Fibroblast of skin of back (primary cell): ENCODE data around the gene RASGRP4.

Experiments
- DNase-seq: peaks from one replicate; pipeline ENCODE4 v3.0.0-alpha.2; 2013

RASGRP4 gene

GRCh38 chr19:38387550-38388348 is 38.3 kb downstream of the RASGRP4 start, which contains the start of gene GGN:
Gene GGN, minus strand, starts transcription at chr19:38388034. Its CDS starts 773 bp downstream, at chr19:38387261.
- peak; percentile 91 for DNase-seq

GRCh38 chr19:38386971-38387549 is 39.0 kb downstream of the RASGRP4 start:
- no peak for DNase-seq

- no peak for DNase-seq
Observed at GRCh38 chr19:38386300-38386970, 39.6 kb downstream of the RASGRP4 start.

GRCh38 chr19:38385804-38386257 is 40.2 kb downstream of the RASGRP4 start:
- no peak for DNase-seq

GRCh38 chr19:38385057-38385803 is 40.8 kb downstream of the RASGRP4 start:
- no peak for DNase-seq

- DNase-seq, result peak; percentile 39
Observed at GRCh38 chr19:38384209-38385027, 41.6 kb downstream of the RASGRP4 start.

GRCh38 chr19:38383743-38384142 is 42.3 kb downstream of the RASGRP4 start:
- DNase-seq, result no peak

- DNase-seq, result no peak
Observed at GRCh38 chr19:38383184-38383583, 42.8 kb downstream of the RASGRP4 start.

- no peak for DNase-seq
Observed at GRCh38 chr19:38381138-38381537, 44.9 kb downstream of the RASGRP4 start.

GRCh38 chr19:38378866-38379265 is 47.2 kb downstream of the RASGRP4 start:
- DNase-seq, result no peak

GRCh38 chr19:38377052-38377451 is 49.0 kb downstream of the RASGRP4 start:
- DNase-seq, result no peak

- no peak for DNase-seq
Observed at GRCh38 chr19:38376576-38376975, 49.4 kb downstream of the RASGRP4 start.

GRCh38 chr19:38375748-38376147 is 50.3 kb downstream of the RASGRP4 start:
- peak; percentile 36 for DNase-seq

- DNase-seq, result no peak
Observed at GRCh38 chr19:38375098-38375493, 50.9 kb downstream of the RASGRP4 start.

GRCh38 chr19:38374332-38375097 is 51.5 kb downstream of the RASGRP4 start, which contains the start of gene PSMD8:
Gene PSMD8, plus strand, starts transcription at chr19:38374571. Its CDS starts 31 bp downstream, at chr19:38374602.
- DNase-seq, result peak; percentile 98

GRCh38 chr19:38373907-38374331 is 52.1 kb downstream of the RASGRP4 start:
- DNase-seq, result no peak

GRCh38 chr19:38371081-38371480 is 54.9 kb downstream of the RASGRP4 start:
- no peak for DNase-seq

GRCh38 chr19:38370299-38370698 is 55.7 kb downstream of the RASGRP4 start:
- no peak for DNase-seq

GRCh38 chr19:38369584-38369983 is 56.4 kb downstream of the RASGRP4 start:
- no peak for DNase-seq

- no peak for DNase-seq
Observed at GRCh38 chr19:38367041-38367440, 59.0 kb downstream of the RASGRP4 start.
